Neural cell (in vitro differentiated cells): Measurements from ENCODE around the gene SLC34A1.

ENCODE experiments used
- CTCF ChIP-seq: fragments of 450-650 bp; IDR thresholded peaks from 2 replicates; pipeline ENCODE4 v1.5.1; 2014; ENCODE audit warnings: antibody characterized with exemption, mild to moderate bottlenecking, moderate library complexity; ENCODE audit not compliant: poor library complexity, severe bottlenecking
- EP300 ChIP-seq: fragments of 450-650 bp; conservative IDR thresholded peaks from 2 replicates; pipeline ENCODE4 v1.6.1; 2014; ENCODE audit warnings: antibody characterized with exemption, mild to moderate bottlenecking, moderate library complexity; ENCODE audit not compliant: poor library complexity, severe bottlenecking
- EZH2 ChIP-seq: fragments of 200-600, 300-800 bp; shearing (Covaris generic), sonication (generic); IDR thresholded peaks from 2 replicates; pipeline ENCODE4 v1.6.1; 2014; ENCODE audit warnings: antibody characterized with exemption, low read length, borderline replicate concordance, mild to moderate bottlenecking; ENCODE audit not compliant: insufficient read depth, poor library complexity, severe bottlenecking
- MXI1 ChIP-seq: fragments of 450-650 bp; conservative IDR thresholded peaks from 2 replicates; pipeline ENCODE4 v1.6.1; 2014; ENCODE audit warnings: antibody characterized with exemption, mild to moderate bottlenecking; ENCODE audit not compliant: poor library complexity, severe bottlenecking
- POLR2AphosphoS5 ChIP-seq: IDR thresholded peaks from 2 replicates; pipeline ENCODE4 v1.6.1; 2012
- RAD21 ChIP-seq: fragments of 450-650 bp; conservative IDR thresholded peaks from 2 replicates; pipeline ENCODE4 v1.6.1; 2014; ENCODE audit warnings: antibody characterized with exemption, mild to moderate bottlenecking, moderate library complexity
- SMC3 ChIP-seq: fragments of 450-650 bp; conservative IDR thresholded peaks from 2 replicates; pipeline ENCODE4 v1.6.1; 2014; ENCODE audit warnings: antibody characterized with exemption, mild to moderate bottlenecking, moderate library complexity; ENCODE audit not compliant: poor library complexity

- no peak for TF ChIP-seq CTCF
- no peak for TF ChIP-seq RAD21
- no peak for TF ChIP-seq POLR2AphosphoS5
- no peak for TF ChIP-seq SMC3
- TF ChIP-seq EZH2 = no peak
- TF ChIP-seq EP300 = no peak
- no peak for TF ChIP-seq MXI1
These were observed 39.3 kb upstream of the SLC34A1 start for GRCh38 chr5:177344891-177345290.
